Sigmoid colon (tissue), 4 donors: Measurements from ENCODE around the gene TBCK.

Experiments used
- CTCF ChIP-seq, 4 experiments: fragments of 450-650 bp in 3 of 4; fragments of 200-600 bp in 1 of 4; IDR thresholded peaks; one replicate each; pipeline ENCODE4 v1.5.1; 2016 to 2019; ENCODE audit warnings: antibody characterized with exemption in 4 of 4, mild to moderate bottlenecking in 3 of 4, moderate library complexity in 2 of 4
- EP300 ChIP-seq, 4 donors: sonication (generic); formaldehyde crosslinking; IDR thresholded peaks; one replicate each; pipeline ENCODE4 v1.6.1; 2017; ENCODE audit warnings: antibody characterized with exemption in 4 of 4

GRCh38 chr4:106303548-106304281 is 12.3 kb downstream of the TBCK start:
- TF ChIP-seq CTCF (IDR thresholded peaks at IDR 0.05) (no peak), EP300 (IDR thresholded peaks at IDR 0.05) (no peak)
